ENCODE results near the gene FBXW8.
A peak's percentile ranks its signal among the peaks of the same experiment; 100 is the strongest.

Gene FBXW8

GRCh38 chr12:117039891-117040309 is 129.2 kb downstream of the FBXW8 start:
- intact Hi-C loops (cut with micrococcal nuclease), result no loop called here
- H3K4me1 Mint-ChIP-seq (ENCODE audit: low read depth), result peaks cover 19% of the 10 kb centered on the region
- H3K27ac Mint-ChIP-seq, result no peak overlapping the region
- no peaks in the 10 kb centered on the region for H3K27me3 Mint-ChIP-seq
- no peak overlapping the region for H3K4me3 Mint-ChIP-seq
- no peaks in the 10 kb centered on the region for H3K36me3 Mint-ChIP-seq (ENCODE audit: low read depth)
- H3K9me3 Mint-ChIP-seq, result no peaks in the 10 kb centered on the region

GRCh38 chr12:117040496-117040895 is 129.7 kb downstream of the FBXW8 start:
- intact Hi-C loops (cut with micrococcal nuclease), result no loop called here
- H3K36me3 Mint-ChIP-seq (ENCODE audit: low read depth), result no peaks in the 10 kb centered on the region
- H3K4me3 Mint-ChIP-seq, result no peak overlapping the region
- H3K9me3 Mint-ChIP-seq, result no peaks in the 10 kb centered on the region
- H3K4me1 Mint-ChIP-seq (ENCODE audit: low read depth), result peaks cover 24% of the 10 kb centered on the region
- no peak overlapping the region for H3K27ac Mint-ChIP-seq
- H3K27me3 Mint-ChIP-seq, result no peaks in the 10 kb centered on the region

GRCh38 chr12:117041798-117042170 is 131.0 kb downstream of the FBXW8 start:
- Mint-ChIP-seq H3K27me3 (no peaks in the 10 kb centered on the region), H3K27ac (no peak overlapping the region), H3K9me3 (no peaks in the 10 kb centered on the region), H3K4me3 (no peak overlapping the region), H3K4me1 (ENCODE audit: low read depth) (peaks cover 35% of the 10 kb centered on the region), H3K36me3 (ENCODE audit: low read depth) (no peaks in the 10 kb centered on the region)
- intact Hi-C loops (cut with micrococcal nuclease), result no loop called here

GRCh38 chr12:117042171-117042842 is 131.6 kb downstream of the FBXW8 start:
- Mint-ChIP-seq H3K27me3 (no peaks in the 10 kb centered on the region), H3K36me3 (ENCODE audit: low read depth) (no peaks in the 10 kb centered on the region), H3K9me3 (no peaks in the 10 kb centered on the region), H3K4me3 (no peak overlapping the region), H3K4me1 (ENCODE audit: low read depth) (peaks cover 35% of the 10 kb centered on the region), H3K27ac (no peak overlapping the region)
- intact Hi-C loops (cut with micrococcal nuclease), result no loop called here

- no peak overlapping the region for H3K27ac Mint-ChIP-seq
- no peaks in the 10 kb centered on the region for H3K36me3 Mint-ChIP-seq (ENCODE audit: low read depth)
- no peaks in the 10 kb centered on the region for H3K9me3 Mint-ChIP-seq
- H3K27me3 Mint-ChIP-seq, result no peaks in the 10 kb centered on the region
- H3K4me1 Mint-ChIP-seq (ENCODE audit: low read depth), result peaks cover 35% of the 10 kb centered on the region
- H3K4me3 Mint-ChIP-seq, result no peak overlapping the region
- intact Hi-C loops (cut with micrococcal nuclease), result no loop called here
These were observed 132.1 kb downstream of the FBXW8 start for GRCh38 chr12:117042862-117043261.

GRCh38 chr12:117044311-117044710 is 133.6 kb downstream of the FBXW8 start:
- H3K27ac Mint-ChIP-seq, result peak overlapping the region; percentile 78
- H3K27me3 Mint-ChIP-seq, result no peaks in the 10 kb centered on the region
- H3K36me3 Mint-ChIP-seq (ENCODE audit: low read depth), result peaks cover 6% of the 10 kb centered on the region
- intact Hi-C loops (cut with micrococcal nuclease), result no loop called here
- no peaks in the 10 kb centered on the region for H3K9me3 Mint-ChIP-seq
- H3K4me1 Mint-ChIP-seq (ENCODE audit: low read depth), result peaks cover 35% of the 10 kb centered on the region
- no peak overlapping the region for H3K4me3 Mint-ChIP-seq

GRCh38 chr12:117044790-117045159 is 134.0 kb downstream of the FBXW8 start:
- H3K27ac Mint-ChIP-seq, result peak overlapping the region; percentile 78
- no peaks in the 10 kb centered on the region for H3K27me3 Mint-ChIP-seq
- peaks cover 6% of the 10 kb centered on the region for H3K36me3 Mint-ChIP-seq (ENCODE audit: low read depth)
- peak overlapping the region; percentile 69 for H3K4me3 Mint-ChIP-seq
- peaks cover 34% of the 10 kb centered on the region for H3K4me1 Mint-ChIP-seq (ENCODE audit: low read depth)
- intact Hi-C loops (cut with micrococcal nuclease), result no loop called here
- no peaks in the 10 kb centered on the region for H3K9me3 Mint-ChIP-seq

GRCh38 chr12:117045160-117046010 is 134.6 kb downstream of the FBXW8 start:
- no peaks in the 10 kb centered on the region for H3K9me3 Mint-ChIP-seq
- intact Hi-C loops (cut with micrococcal nuclease), result no loop called here
- peaks cover 6% of the 10 kb centered on the region for H3K36me3 Mint-ChIP-seq (ENCODE audit: low read depth)
- no peaks in the 10 kb centered on the region for H3K27me3 Mint-ChIP-seq
- H3K4me3 Mint-ChIP-seq, result peak overlapping the region; percentile 69
- peak overlapping the region; percentile 78 for H3K27ac Mint-ChIP-seq
- H3K4me1 Mint-ChIP-seq (ENCODE audit: low read depth), result peaks cover 28% of the 10 kb centered on the region

GRCh38 chr12:117046011-117046369 is 135.2 kb downstream of the FBXW8 start:
- intact Hi-C loops (cut with micrococcal nuclease), result no loop called here

GRCh38 chr12:117046425-117046824 is 135.7 kb downstream of the FBXW8 start:
- H3K27me3 Mint-ChIP-seq, result no peaks in the 10 kb centered on the region
- no peak overlapping the region for H3K4me3 Mint-ChIP-seq
- intact Hi-C loops (cut with micrococcal nuclease), result no loop called here
- peaks cover 6% of the 10 kb centered on the region for H3K36me3 Mint-ChIP-seq (ENCODE audit: low read depth)
- H3K4me1 Mint-ChIP-seq (ENCODE audit: low read depth), result peaks cover 22% of the 10 kb centered on the region
- no peaks in the 10 kb centered on the region for H3K9me3 Mint-ChIP-seq
- peak overlapping the region; percentile 78 for H3K27ac Mint-ChIP-seq

More at GRCh38 chr12:117046011-117046369, 135.2 kb downstream of the FBXW8 start:
- H3K36me3 Mint-ChIP-seq (ENCODE audit: low read depth), result peaks cover 6% of the 10 kb centered on the region
- H3K4me3 Mint-ChIP-seq, result no peak overlapping the region
- H3K27me3 Mint-ChIP-seq, result no peaks in the 10 kb centered on the region
- H3K9me3 Mint-ChIP-seq, result no peaks in the 10 kb centered on the region
- H3K27ac Mint-ChIP-seq, result peak overlapping the region; percentile 78
- peaks cover 22% of the 10 kb centered on the region for H3K4me1 Mint-ChIP-seq (ENCODE audit: low read depth)

GRCh38 chr12:117046861-117047530 is 136.2 kb downstream of the FBXW8 start:
- Mint-ChIP-seq H3K27ac (no peak overlapping the region), H3K27me3 (no peaks in the 10 kb centered on the region), H3K36me3 (ENCODE audit: low read depth) (peaks cover 6% of the 10 kb centered on the region), H3K4me1 (ENCODE audit: low read depth) (peaks cover 22% of the 10 kb centered on the region), H3K9me3 (no peaks in the 10 kb centered on the region), H3K4me3 (no peak overlapping the region)
- intact Hi-C loops (cut with micrococcal nuclease), result no loop called here

- H3K9me3 Mint-ChIP-seq, result no peaks in the 10 kb centered on the region
- H3K27me3 Mint-ChIP-seq, result no peaks in the 10 kb centered on the region
- H3K4me3 Mint-ChIP-seq, result no peak overlapping the region
- peaks cover 6% of the 10 kb centered on the region for H3K36me3 Mint-ChIP-seq (ENCODE audit: low read depth)
- H3K4me1 Mint-ChIP-seq (ENCODE audit: low read depth), result peaks cover 31% of the 10 kb centered on the region
- H3K27ac Mint-ChIP-seq, result no peak overlapping the region
- intact Hi-C loops (cut with micrococcal nuclease), result no loop called here
These were observed 137.2 kb downstream of the FBXW8 start for GRCh38 chr12:117047810-117048584.

GRCh38 chr12:117048585-117048904 is 137.8 kb downstream of the FBXW8 start:
- Mint-ChIP-seq H3K9me3 (no peaks in the 10 kb centered on the region), H3K27ac (no peak overlapping the region), H3K27me3 (no peaks in the 10 kb centered on the region), H3K36me3 (ENCODE audit: low read depth) (peaks cover 6% of the 10 kb centered on the region), H3K4me3 (no peak overlapping the region), H3K4me1 (ENCODE audit: low read depth) (peaks cover 36% of the 10 kb centered on the region)
- intact Hi-C loops (cut with micrococcal nuclease), result no loop called here

GRCh38 chr12:117049295-117049694 is 138.5 kb downstream of the FBXW8 start:
- Mint-ChIP-seq H3K4me1 (ENCODE audit: low read depth) (peaks cover 44% of the 10 kb centered on the region), H3K9me3 (no peaks in the 10 kb centered on the region), H3K27me3 (no peaks in the 10 kb centered on the region), H3K4me3 (no peak overlapping the region), H3K27ac (no peak overlapping the region), H3K36me3 (ENCODE audit: low read depth) (peaks cover 6% of the 10 kb centered on the region)
- intact Hi-C loops (cut with micrococcal nuclease), result no loop called here
